HG03025 (cell line): ENCODE measurements around the gene PLEKHG1.
A peak's percentile ranks its signal among the peaks of the same experiment; 100 is the strongest.

Source experiments
- ATAC-seq: cut with Tn5 transposase; IDR thresholded peaks from one replicate; pipeline ENCODE4 v1.9.1; 2021; ENCODE audit warnings: mild to moderate bottlenecking, moderate library complexity; ENCODE audit not compliant: unreplicated experiment, low FRiP score

The PLEKHG1 gene

GRCh38 chr6:150637266-150637665 lies 37.6 kb downstream of the PLEKHG1 start:
- no peak for ATAC-seq

GRCh38 chr6:150638267-150638666 lies 38.6 kb downstream of the PLEKHG1 start:
- ATAC-seq: no peak

- no peak for ATAC-seq
These were observed 39.1 kb downstream of the PLEKHG1 start for GRCh38 chr6:150638765-150639164.

GRCh38 chr6:150639823-150640331 lies 40.2 kb downstream of the PLEKHG1 start:
- ATAC-seq: no peak

GRCh38 chr6:150640556-150641209 lies 41.0 kb downstream of the PLEKHG1 start:
- no peak for ATAC-seq

GRCh38 chr6:150641398-150642139 lies 41.9 kb downstream of the PLEKHG1 start:
- ATAC-seq: peak; percentile 71

GRCh38 chr6:150646228-150646627 lies 46.5 kb downstream of the PLEKHG1 start:
- no peak for ATAC-seq

- no peak for ATAC-seq
These were observed 47.4 kb downstream of the PLEKHG1 start for GRCh38 chr6:150647051-150647450.
